GM12878 (cell line): Measurements from ENCODE around the gene DNMT1. TPM values are rescaled to one million over a fixed set of nuclear protein-coding genes. Genes with fewer than 3 reads are reported as not detected.

ENCODE experiments used
- ATAC-seq: fragments of 200-7000 bp; cut with Tn5 transposase; 3 replicates; pipeline ENCODE4 v1.9.1; 2020; ENCODE audit warnings: mild to moderate bottlenecking, moderate library complexity
- BruUV-seq: library from RNA; stranded (reverse); fragments of 400-500 nt; replicated peaks from 2 replicates; lab custom pipeline; 2021; lab: Mats Ljungman, UMichigan
- CTCF ChIA-PET: fragments of 300-600 bp; sonication (Branson Sonifier 250); formaldehyde crosslinking; extraction: SDS; loops from one replicate; lab custom pipeline; 2021; ENCODE audit warnings: inconsistent platforms; lab: Yijun Ruan, JAX
- POLR2A ChIA-PET: fragments of 350-600 bp; formaldehyde crosslinking; extraction: SDS; loops from one replicate; lab custom pipeline; 2021; ENCODE audit warnings: inconsistent platforms; lab: Charles Lee
- RAD21 ChIA-PET: fragments of 300-600 bp; sonication (Branson Sonifier 250); formaldehyde crosslinking; loops from one replicate; lab custom pipeline; 2023; ENCODE audit warnings: antibody characterized with exemption; ENCODE audit not compliant: unreplicated experiment; lab: Charles Lee
- SMC1A ChIA-PET: fragments of 300-600 bp; sonication (Branson Sonifier 250); formaldehyde crosslinking; loops from one replicate; lab custom pipeline; 2023; ENCODE audit not compliant: unreplicated experiment, uncharacterized antibody; lab: Charles Lee
- DNase-seq: peaks from one replicate; pipeline ENCODE4 v3.0.0-alpha.2; 2011; ENCODE audit warnings: low read depth, low spot score
- FAIRE-seq: peaks from 3 replicates; lab custom pipeline; 2011; peaks lifted over from hg19 to GRCh38; lab: Jason Lieb, UNC
- H2AFZ ChIP-seq: 2 replicates; pipeline ENCODE4 v1.6.0; 2011; ENCODE audit warnings: low read depth, low read length, control low read depth; ENCODE audit not compliant: control insufficient read depth
- H3K27ac ChIP-seq: 2 replicates; pipeline ENCODE4 v1.5.1; 2011; ENCODE audit warnings: control low read depth; ENCODE audit not compliant: control insufficient read depth, insufficient read depth
- H3K27me3 ChIP-seq, 2 experiments: replicated peaks in 1 of 2; 2 replicates each; pipeline versions ENCODE4 v1.6.0 to v1.6.1; 2011; ENCODE audit warnings: low read length in 1 of 2; ENCODE audit not compliant: control insufficient read depth in 2 of 2, insufficient read depth in 2 of 2
- H3K36me3 ChIP-seq, 2 experiments: 2 replicates each; pipeline ENCODE4 v1.5.1; 2011; ENCODE audit warnings: low read length in 1 of 2; ENCODE audit not compliant: control insufficient read depth in 2 of 2, insufficient read depth in 2 of 2
- H3K4me1 ChIP-seq: 2 replicates; pipeline ENCODE4 v1.6.1; 2011; ENCODE audit warnings: mild to moderate bottlenecking, low read length, moderate library complexity, mixed read lengths; ENCODE audit not compliant: control insufficient read depth, insufficient read depth
- H3K4me2 ChIP-seq: 2 replicates; pipeline ENCODE4 v1.6.0; 2011; ENCODE audit warnings: control low read depth; ENCODE audit not compliant: control insufficient read depth, insufficient read depth
- H3K4me3 ChIP-seq: fragments of 200-600 bp; sonication (generic); 2 replicates; pipeline ENCODE4 v1.5.1; 2016
- H3K79me2 ChIP-seq: 2 replicates; pipeline ENCODE4 v1.6.0; 2011; ENCODE audit warnings: low read length; ENCODE audit not compliant: control insufficient read depth, insufficient read depth
- H3K9ac ChIP-seq: 2 replicates; pipeline ENCODE4 v1.8.0; 2011; ENCODE audit warnings: low read length, control low read depth, mixed read lengths; ENCODE audit not compliant: control insufficient read depth, insufficient read depth
- H3K9me3 ChIP-seq: replicated peaks from 3 replicates; pipeline ENCODE4 v1.5.1; 2011; ENCODE audit warnings: mild to moderate bottlenecking, low read length; ENCODE audit not compliant: control insufficient read depth, insufficient read depth
- H4K20me1 ChIP-seq: 2 replicates; pipeline ENCODE4 v1.6.0; 2011; ENCODE audit not compliant: control insufficient read depth, insufficient read depth
- CHD1 ChIP-seq: IDR thresholded peaks from 2 replicates; pipeline ENCODE4 v1.6.1; 2012; ENCODE audit warnings: low read depth, low read length, improper control_type of control experiment
- ESRRA ChIP-seq: IDR thresholded peaks from 2 replicates; pipeline ENCODE4 v1.6.1; 2012; ENCODE audit warnings: mild to moderate bottlenecking, low read length, improper control_type of control experiment
- NR2F1 ChIP-seq: fragments of 450-650 bp; conservative IDR thresholded peaks from 2 replicates; pipeline ENCODE4 v1.6.1; 2017; ENCODE audit warnings: mild to moderate bottlenecking
- RELA ChIP-seq: fragments of 450-650 bp; IDR thresholded peaks from 2 replicates; pipeline ENCODE4 v1.8.0; 2014; ENCODE audit warnings: borderline replicate concordance; ENCODE audit not compliant: partially characterized antibody
- SIX5 ChIP-seq: IDR thresholded peaks from 2 replicates; pipeline ENCODE4 v1.6.1; 2011; ENCODE audit warnings: mild to moderate bottlenecking, low read depth, low read length, moderate library complexity; ENCODE audit not compliant: severe bottlenecking
- ZBTB4 ChIP-seq: fragments of 450-650 bp; formaldehyde crosslinking; IDR thresholded peaks from 2 replicates; pipeline ENCODE4 v1.4.0; 2022; ENCODE audit warnings: mild to moderate bottlenecking, moderate library complexity
- ZNF24 ChIP-seq: fragments of 450-650 bp; IDR thresholded peaks from 2 replicates; pipeline ENCODE4 v1.6.1; 2017; ENCODE audit warnings: antibody characterized with exemption, mild to moderate bottlenecking
- WGBS: methylation state at CpG from one replicate; pipeline ENCODE4 v1.1.6; 2016; ENCODE audit warnings: low lambda C conversion rate; ENCODE audit not compliant: insufficient replicate concordance, insufficient coverage; ENCODE audit errors: missing lambda C conversion rate; 5-methylcytosine and 5-hydroxymethylcytosine counted together
- in situ Hi-C: fragments of 300-500 bp; cut with MboI; formaldehyde crosslinking; loops from 9 replicates; pipeline ENCODE4 v1.14.3; 2018; ENCODE audit warnings: mixed read lengths
- intact Hi-C: fragments of 100-400 bp; cut with micrococcal nuclease; formaldehyde crosslinking; loops from one replicate; pipeline ENCODE4 v1.14.2; 2022; ENCODE audit not compliant: unreplicated experiment
- polyA plus RNA-seq, 11 experiments: library from polyadenylated mRNA; depleted of rRNA in 4 of 11; unstranded in 6 of 11; stranded (reverse) in 5 of 11; fragments of >200 nt; fragmentation: Nextera tagmentation in 4 of 11; fragmentation: Illumina TruSeq in 1 of 11; extraction: Ambion mirVana in 4 of 11; extraction: Trizol in 1 of 11; gene quantifications; 1 replicate in 1 of 11; 2 replicates in 10 of 11; pipeline versions ENCODE4 v1.2.1 to v1.2.3, GENCODE V29; 2011 to 2016; ENCODE audit warnings: inconsistent platforms in 2 of 11, missing spikeins in 2 of 11, low read depth in 1 of 11
- total RNA-seq, 4 experiments: library from RNA; depleted of rRNA in 3 of 4; stranded (reverse); fragments of >200 nt in 3 of 4; fragmentation: Illumina TruSeq in 1 of 4; extraction: Trizol in 1 of 4; gene quantifications; 2 replicates each; pipeline versions ENCODE4 v1.2.1 to v1.2.3, GENCODE V29; 2013 to 2021

DNMT1 gene
- total and polyA plus RNA-seq, 10 of the 15 experiments (the other 5 are each of a cell fraction or from before 2014, with no cell fraction given): 70.0 to 290 (median 133) TPM

- TF ChIP-seq NR2F1: no peak
Measured at GRCh38 chr19:10120538-10121189, 74.1 kb downstream of the DNMT1 start (continued).

DNA sequence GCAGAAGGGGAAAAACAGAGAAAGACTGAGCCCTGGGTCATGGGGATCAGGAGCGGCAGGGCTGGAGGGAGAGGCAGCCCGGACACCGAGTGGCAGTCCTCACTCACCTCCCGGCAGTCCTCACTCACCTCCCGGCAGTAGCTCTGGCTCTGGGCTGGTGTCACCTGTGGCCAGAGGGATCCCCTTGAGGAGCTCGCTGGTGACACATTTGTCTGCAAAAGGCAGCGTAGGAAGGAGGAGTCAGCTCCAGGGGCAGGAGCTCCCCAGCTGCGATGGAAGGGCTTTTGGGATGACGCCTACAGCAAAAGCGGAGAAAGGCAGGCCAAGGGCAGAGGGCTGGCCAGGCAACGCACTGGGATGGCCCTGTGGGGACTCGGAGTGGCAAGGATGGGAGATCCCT is 75.8 kb downstream of the DNMT1 start:
- H3K4me3 ChIP-seq: peak overlapping the region; percentile 96
- POLR2A ChIA-PET: interaction anchor here (0.6 kb wide), 1 partner anchor 128 kb away, joined by 3 read pairs; no protein-coding TSS in a partner anchor

More for the DNA sequence above, 75.8 kb downstream of the DNMT1 start:
- peaks cover 4 to 30% of the 10 kb centered on the region in 2 experiments; a peak in 3 of 4 replicates for H3K36me3 ChIP-seq
- ATAC-seq (peak; percentile 1), DNase-seq (no peak), FAIRE-seq (no peak)
- BruUV-seq: no TSS peak
- H3K79me2 ChIP-seq: peaks cover 17% of the 10 kb centered on the region
- ChIA-PET SMC1A (interaction anchor here (0.7 kb wide), 1 partner anchor 15 kb away, joined by 3 read pairs; no protein-coding TSS in a partner anchor), RAD21 (interaction anchor here (1.2 kb wide), 1 partner anchor 15 kb away, joined by 3 read pairs; no protein-coding TSS in a partner anchor), CTCF (interaction anchor here (0.7 to 4.9 kb wide), 6 partner anchors 10 to 187 kb away, joined by 3 to 39 read pairs (median 5); no protein-coding TSS in a partner anchor)
- WGBS: 28% methylated on average over 12 of the region's 12 CpGs
- intact Hi-C loops: no loop called here
- no peak overlapping the region for H2AFZ ChIP-seq
- no peaks in the 10 kb centered on the region for H4K20me1 ChIP-seq
- H3K9me3 ChIP-seq: no peaks in the 10 kb centered on the region
- no peaks in the 10 kb centered on the region for H3K27me3 ChIP-seq
- H3K9ac ChIP-seq: peak overlapping the region; percentile 95
- H3K27ac ChIP-seq: peak overlapping the region; percentile 89
- in situ Hi-C loops: no loop called here
- TF ChIP-seq ZNF24: no peak
- no peak for TF ChIP-seq SIX5
- TF ChIP-seq CHD1: no peak
- no peak for TF ChIP-seq ESRRA
- no peak for TF ChIP-seq ZBTB4 (CRISPR knock-in tag)
- no peak for TF ChIP-seq RELA
- 0 out of 2 replicates have a peak, but pooled peaks cover 2% of the 10 kb centered on the region for H3K4me1 ChIP-seq
- peak overlapping the region; percentile 62 for H3K4me2 ChIP-seq
